NCI-H2107 treated with DMSO at 0.1 percent for 48 hours (cell line): ENCODE results near the gene YARS1.

Experiments used
- DNase-seq: peaks from one replicate; lab custom pipeline; 2025; ENCODE audit not compliant: unreplicated experiment; lab: John Stamatoyannopoulos, UW

Gene YARS1

DNA sequence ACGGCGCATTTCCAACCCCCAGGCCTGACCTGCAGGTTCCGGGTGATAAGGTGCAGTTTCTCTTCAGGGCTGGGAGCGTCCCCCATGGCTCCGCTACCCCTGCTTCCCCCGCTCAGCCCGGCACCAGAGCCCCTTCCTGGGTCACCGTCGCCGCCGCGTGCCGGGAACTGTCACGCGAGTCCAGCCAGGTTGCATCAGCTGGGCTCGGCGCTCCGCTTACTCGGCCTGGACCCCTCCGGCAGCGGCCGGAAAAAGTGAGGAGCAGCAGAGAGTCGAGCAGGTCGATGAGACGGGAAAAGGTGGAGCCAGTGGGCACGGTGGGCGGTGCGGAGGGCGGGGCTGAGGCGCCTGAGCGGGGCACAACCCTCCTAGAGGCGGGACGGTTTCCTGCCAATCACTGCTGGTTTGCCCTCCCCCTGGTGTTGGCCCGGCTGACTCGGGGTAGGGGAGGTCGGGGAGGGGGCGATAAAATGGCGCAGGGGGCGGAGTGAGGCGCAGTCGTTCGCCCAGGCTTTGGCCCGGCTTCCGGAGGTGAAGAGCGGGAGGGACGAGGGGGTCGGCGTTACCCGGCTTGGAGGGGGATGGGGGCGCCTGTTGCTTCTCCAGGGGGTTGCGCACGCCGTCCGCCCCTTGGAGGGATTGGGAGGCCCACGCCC lies at the start of gene YARS1, which contains the start of gene S100PBP:
Gene YARS1 (minus strand): TSS at position 200 of the 656 bp plus-strand sequence. CDS start 114 bp downstream, at position 86.
Gene S100PBP (plus strand): TSS at position 495 of the 656 bp plus-strand sequence. CDS start 8,447 bp downstream, outside the sequence.
- peak; percentile 98 for DNase-seq

DNA sequence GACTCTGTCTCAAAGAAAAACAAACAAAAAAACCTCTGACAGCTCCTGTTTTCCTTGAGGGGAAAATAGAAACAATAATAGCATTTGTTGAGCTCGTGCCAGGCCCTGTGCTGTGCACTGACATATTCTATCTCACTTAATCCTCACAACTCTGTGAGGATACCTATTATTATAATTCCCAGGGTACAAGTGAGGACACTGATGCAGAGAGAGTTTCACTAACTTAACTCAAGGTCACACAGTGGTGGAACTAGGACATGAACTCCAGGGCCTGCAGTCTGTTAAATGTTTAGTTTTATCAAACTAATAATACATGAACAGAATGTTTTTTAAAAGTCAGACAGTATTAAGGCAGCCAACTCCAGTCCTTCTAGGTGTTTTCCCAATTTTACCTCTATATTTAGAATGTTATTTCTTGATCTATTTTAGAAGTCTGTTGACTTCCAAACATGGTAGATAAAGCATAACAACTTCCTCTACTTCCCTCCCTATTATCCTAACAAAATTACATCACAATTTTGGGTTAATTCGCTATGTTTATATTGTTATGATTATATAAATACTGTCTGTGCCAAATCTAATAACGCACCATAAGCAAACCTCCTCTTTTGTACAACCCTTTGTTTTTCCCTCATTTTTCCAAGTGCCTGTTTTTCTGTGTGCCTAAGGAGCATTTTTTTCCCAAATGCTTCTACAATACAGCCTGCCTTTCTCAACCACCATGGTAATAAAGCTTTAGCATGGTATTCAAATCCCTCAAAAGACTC lies 48.7 kb upstream of the YARS1 start:
- no peak for DNase-seq

DNA sequence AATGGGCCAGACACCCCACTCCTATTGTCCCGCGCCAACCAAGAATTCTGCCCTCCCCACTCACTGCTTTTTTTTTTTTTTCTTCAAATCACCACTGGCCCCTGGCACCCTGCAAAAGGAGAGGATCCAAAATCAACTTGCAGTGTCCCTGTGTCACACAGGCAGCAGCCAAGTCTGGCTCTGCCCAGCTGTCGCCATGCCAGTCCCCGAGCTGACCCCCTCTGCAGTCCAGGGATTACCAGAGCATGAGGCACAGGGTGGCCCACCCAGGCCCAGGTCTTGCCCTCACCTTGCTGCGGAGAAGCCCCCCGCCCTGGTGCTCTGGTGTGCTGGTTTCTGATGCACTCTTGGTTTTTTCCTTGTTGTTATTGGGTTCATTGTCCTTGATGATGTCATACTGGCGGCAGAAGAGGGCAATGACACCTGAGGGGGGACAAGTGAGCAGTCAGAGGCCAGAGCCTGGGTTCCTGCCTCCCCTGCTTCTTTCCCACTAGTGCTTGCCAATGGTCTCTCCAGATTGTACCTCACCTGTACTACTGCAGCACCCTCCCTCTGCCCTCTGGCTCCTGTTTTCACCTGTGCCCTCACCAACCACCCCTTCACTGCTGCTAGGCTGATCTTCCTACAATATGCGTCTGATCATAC lies 47.3 kb upstream of the YARS1 start:
- no peak for DNase-seq

DNA sequence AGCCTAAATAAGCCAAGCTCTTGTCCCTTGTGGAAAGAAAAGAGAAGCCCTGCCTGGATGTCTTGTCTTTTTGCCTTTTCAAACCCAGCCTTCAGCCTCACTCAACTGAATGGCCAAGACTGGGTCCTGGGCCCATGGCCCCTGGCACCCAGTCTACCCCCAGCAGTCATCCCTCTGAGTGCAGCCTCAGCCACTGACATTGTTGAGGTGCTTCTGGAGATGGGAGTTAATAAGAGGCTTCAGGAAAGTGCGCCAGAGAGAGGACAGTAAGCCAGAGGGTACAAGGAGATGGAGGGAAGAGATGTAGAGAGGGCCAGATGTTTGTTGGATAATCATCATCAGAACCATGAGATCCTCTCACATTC lies 46.7 kb upstream of the YARS1 start:
- DNase-seq, result no peak

DNA sequence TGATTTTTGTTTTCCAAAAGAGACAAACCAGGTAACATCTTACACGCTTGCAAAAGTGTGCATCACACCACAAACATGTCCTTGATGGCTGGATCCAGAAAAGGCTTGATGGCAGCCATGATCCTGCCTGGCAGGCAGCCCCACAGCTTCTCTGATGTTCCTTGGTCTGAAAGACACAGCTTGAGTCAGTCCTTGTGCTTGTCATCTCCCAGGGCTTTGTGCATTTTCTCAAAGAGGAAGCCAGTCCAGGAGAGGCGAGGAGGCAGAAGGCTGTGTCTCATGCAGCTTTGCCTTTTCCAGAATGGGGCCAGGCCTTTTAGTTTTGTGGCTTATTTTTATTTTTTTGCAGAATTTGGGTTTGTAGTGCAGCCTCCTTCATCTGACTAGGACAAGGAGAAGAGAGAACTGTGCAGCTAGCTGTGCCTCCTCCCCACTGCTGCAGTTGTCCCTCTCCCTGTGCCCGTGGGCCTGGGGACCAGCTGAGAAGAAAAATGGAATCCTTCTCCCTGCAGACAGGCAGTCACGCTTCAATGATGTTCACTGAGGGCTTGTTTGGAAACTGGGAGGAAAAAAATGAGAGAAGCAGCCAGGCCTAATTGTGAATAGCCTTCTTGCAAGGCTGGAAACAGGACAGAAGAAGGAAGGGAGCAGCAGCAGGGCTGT lies 46.2 kb upstream of the YARS1 start:
- DNase-seq, result no peak

DNA sequence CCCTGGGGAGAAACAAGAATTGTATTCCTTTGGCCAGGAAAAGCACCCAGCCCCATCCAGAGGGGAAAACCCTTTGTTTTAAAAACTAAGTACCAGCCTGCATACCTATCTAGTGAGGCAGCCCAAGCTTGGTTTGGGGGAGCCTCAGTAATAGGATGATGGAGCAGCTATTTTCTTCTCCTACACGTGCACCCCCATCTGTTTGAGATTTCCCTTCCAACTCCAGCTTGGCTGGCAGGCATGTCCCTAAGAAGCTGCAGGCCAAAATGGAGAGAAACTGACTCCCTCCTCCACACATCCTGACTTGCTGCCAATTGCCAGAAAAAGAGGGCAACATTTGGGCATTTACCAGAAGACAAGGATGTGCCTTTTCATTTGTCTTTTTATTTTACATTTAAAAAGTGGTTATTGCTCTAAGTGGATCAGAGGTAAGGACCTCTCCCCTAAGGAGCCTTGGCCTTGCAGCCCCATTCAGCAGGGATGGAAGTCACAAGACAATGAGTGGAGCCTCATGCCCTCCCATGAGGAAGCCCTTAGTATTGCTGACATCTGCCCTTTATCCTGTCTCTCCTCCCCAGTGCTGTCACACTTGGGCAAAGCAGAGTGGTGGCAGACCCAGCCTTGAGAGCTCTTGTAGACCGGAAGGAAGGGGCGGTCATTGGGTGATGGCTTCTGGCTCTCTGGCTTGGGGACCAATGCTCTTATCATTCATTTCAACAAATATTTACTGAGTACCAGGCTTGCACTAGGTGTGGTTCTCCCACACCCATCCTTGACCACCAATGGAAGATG lies 44.9 kb upstream of the YARS1 start:
- DNase-seq, result no peak

DNA sequence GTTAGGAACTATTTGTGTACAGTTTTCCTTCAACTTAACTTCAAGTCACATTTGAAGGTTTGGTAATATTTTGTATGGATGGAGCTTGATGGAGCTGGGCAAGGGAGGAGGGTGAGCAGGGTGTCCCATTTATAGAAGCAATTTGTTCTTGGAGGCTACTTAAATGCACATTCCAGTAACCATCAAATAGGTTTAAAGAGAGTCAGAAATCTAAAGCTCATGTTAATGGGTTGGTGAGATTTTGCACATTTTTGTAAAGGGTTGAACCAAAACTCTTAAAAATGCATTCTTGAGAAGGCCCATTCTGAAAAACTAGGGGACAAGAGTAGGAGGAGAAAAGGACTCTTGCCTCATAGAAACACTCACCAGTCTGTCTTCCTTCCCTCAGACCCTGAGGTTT lies 43.4 kb upstream of the YARS1 start:
- no peak for DNase-seq

DNA sequence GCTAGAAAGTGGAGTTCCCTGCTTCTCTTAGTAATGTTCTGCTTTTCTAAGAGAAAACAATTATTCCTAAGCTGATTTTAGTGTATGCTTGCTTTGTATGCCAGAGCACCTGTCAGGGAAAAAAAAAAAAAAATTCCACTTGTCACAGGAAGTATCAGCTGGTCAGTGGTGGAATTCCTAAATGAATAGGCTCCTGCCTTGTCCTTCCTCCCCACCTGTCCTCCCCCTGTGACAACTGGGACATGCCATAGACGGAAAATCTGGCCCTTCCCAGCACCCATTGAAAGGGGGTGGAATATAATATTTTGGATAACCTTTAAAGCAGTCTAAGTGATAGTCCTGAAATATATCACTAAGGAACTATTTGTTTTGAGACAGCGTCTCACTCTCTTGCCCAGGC lies 42.8 kb upstream of the YARS1 start:
- DNase-seq, result no peak

DNA sequence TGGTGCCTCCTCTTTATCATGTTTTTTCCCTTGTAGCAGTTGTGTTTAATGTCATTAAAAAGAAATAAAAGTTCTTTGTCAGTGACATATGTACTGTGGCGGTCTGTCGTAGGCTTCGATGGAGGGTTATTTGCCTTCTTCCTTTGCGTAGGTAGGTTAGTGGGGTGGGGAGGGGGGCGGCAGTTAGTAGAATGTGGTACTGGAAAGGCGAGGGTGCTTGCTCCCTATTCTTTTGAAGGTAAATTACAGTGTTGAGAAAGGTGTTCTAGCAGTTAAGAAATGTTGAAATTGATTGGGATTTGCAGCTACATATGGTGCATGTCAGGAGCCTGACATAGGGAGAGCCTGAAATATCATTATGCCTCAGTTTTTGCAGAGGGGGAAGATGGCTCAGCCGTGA lies 41.6 kb upstream of the YARS1 start:
- no peak for DNase-seq

DNA sequence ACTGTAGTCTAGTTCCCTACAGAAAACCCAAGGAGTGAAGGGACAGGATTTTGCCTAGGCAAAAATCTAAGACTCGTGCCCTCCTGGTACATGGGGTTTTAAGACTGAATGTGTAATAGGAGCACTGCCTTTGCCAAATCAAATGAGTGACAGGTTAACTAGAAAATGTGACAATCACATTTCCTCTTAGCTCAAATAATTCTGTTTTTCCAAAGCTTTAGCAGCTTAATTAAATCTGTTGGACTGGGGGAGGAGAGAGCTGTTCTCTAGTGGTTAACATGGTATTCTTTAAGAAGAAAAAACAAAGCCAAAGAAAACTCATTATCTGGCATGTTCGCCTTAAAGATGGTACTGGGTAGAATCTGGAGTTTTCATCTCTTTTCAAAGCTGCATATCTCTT lies 41.0 kb upstream of the YARS1 start:
- no peak for DNase-seq

DNA sequence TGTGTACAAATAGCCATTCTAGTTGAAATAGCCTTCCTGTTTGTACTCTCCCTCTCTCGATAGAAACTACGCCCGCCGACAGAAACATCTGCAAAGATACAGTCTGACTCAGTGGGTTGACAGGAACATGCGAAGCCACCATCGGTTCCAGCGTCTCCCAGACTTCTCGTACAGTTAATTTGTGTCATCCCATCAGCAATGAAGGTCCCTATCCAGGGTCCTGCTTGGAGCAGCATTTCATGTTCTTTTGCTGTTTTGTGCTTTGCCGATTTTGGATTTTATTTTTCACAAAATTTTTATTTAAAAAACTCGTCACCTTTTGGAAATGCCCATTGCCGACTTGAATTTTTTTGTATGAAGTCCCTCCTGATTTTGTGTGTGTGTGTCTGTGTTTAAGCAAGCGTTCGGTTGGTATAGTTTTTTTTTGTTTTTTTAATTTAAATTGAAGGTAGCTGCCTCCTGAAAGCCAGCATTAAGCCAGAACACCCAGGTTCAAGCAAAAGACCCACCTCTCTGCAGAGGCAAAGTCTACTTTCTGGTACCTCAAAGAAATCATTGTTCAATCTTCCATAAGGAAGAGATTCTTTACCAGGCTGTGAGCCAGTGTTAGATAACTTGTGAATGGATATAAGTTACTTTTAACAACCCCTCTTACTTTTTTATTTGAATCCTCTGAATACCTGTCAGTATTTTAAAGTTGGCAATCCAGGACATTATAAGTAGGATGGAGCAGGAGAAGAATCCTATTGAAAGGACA lies 38.9 kb upstream of the YARS1 start:
- DNase-seq, result no peak

DNA sequence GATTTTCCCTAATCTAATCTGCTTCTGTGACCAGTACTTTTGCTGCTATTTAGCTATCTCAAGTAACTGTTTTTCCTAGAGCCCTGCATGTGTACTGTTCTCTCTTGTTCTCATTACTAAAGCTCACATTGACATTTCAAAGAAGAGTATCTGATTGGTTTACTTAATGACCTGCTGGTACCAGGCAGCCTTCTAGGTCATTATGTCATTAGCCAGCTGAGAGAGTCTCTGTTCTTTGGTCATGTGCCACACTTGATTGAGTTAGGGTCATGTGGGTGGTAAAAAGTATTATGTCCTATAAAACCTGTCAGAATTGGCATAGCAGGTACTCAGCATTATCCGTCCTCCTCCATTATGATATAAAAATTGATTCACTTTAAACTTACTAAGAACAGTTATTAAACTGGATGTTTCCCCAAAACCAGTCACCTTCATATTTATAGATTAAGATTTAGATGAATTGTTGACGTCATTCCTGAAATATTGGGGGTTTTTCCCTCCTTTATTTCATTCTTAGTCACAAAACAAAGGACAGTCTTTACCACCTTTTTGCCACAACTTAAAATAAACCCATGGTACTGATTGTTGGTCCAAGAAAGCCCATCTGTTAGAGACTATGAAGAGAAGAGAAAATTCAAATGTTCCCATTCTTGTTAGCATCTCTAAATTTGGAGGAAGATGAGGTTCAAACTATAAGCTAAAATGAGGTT lies 31.4 kb upstream of the YARS1 start:
- no peak for DNase-seq

DNA sequence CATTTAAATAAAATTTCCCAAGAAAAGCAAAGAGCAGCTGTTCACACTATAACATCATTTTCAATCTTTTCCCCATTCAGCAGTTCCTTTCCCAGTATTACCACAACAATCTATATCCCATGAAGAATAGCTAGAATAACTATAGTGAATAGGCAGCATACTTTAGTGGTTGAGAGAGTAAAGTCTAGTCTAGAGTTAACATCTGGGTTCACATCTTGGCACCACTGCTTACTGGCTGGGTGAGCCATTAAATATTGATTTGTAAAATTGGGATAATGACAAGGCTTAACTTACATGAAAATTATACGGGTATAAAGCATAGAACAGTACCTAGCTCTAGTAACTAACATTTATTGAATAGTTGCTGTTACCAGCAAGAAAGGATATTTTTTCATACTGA lies 14.7 kb upstream of the YARS1 start:
- DNase-seq, result no peak

DNA sequence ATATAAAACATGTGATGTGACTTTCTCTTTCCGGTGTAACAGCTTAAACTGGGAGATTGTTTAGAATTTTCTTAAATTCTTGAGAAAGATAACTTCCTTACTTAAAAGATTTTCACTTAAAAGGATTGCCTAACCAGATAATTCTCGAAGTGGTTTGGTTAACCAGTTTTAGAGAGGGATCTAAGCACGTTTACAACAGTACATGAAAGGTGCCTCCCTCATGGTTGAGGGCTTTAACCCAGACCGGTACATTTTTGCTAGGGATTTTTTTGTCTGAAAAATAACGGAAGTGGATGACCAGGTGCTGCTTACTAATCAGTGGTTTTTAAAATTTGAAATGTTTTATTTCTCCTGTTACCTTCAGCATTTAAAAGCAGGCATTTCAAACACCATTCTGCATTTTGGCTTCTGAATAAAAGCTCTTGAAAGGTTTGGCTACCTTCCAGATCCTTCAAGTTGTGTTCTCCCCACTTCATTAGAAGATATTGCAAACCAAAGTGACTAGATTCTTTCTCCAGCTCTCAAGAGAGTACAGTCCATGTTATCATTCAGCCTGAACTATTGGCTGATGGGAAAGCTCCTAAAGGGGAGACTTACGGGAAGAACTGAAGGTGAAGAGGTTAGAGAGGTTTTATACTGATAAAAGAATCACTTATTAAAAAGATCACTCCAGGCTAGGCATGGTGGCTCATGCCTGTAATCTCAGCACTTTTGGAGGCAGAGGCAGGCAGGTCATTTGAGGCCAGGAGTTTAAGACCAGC lies 13.1 kb upstream of the YARS1 start:
- peak; percentile 64 for DNase-seq

DNA sequence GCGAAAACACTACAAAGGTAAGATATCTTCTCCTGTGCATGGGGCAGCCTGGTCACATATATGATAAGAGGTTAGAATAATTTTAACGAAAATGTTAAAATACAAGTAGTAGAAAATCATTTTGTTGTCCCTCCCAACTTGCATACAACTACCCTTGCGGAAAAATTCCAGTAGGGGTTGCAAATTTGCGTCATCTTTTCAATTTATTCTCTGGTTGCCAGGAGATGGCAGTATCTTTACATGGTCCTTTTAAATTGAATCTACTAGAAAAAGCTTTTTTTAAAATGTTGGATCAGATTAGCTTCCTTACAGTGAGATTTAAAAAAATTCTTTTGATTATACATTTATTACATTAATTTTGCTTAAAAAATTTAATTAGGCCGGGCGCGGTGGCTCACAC lies 11.2 kb upstream of the YARS1 start:
- DNase-seq, result peak; percentile 18

DNA sequence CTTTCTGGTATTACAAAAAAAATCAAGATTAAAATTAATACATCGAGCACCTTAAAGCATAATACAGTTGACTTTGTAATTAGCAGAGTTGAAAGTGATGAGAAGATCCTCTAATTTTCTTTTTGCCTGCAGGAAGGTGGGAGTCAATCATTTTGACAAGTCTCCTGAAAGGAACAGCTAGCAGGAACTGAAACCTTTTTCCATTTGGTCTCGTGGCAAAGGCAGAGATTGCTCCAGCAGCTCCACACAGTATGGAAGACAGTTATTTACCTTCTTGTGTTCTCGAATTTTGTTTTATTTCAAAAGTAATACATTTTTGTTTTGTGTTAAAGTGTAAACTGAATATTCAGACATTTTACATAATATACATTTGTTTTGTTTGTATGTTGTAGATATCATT lies 8.0 kb upstream of the YARS1 start:
- no peak for DNase-seq

DNA sequence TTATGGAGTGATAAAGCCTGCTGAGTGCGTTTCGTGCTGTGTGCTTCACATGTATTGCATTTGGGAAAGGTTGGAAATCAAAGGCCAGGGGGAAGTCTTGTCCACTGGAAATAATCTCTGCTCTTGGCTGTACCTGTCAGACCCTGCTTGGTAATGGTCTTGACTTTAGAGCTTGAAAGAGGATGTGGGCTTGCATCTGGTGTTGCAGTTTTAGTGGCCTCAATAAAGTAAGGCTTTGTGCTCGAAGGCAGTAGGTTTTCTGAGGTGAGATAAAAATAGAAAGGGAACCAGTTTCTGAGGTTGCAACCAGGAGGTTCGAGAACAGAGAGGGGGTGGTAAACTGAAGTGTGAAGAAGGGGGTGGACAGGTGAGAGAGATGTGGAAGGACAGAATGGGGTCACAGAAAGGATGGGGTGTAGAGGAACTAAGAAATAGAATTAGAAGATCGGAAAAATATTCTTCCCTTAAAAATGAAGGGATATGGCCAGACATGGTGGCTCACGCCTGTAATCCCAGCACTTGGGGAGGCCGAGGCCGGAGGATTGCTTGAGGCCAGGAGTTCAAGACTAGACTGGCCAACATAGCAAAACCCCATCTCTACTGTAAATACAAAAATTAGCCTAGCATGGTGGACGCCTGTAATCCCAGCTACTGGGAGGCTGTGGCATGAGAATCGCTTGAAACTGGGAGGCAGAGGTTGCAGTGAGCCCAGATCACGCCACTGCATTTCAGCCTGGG lies 1.8 kb upstream of the YARS1 start:
- no peak for DNase-seq
